Mesenchymal stem cell (in vitro differentiated cells and primary cell): ENCODE data around the gene KIF3A.

Source experiments
- DNase-seq: peaks from one replicate; pipeline ENCODE4 v3.0.0-alpha.2; 2013
- H2AFZ ChIP-seq: one replicate; pipeline ENCODE4 v1.6.1; 2013; ENCODE audit warnings: low read depth, mild to moderate bottlenecking, control low read depth, inconsistent platforms, low read length, moderate library complexity
- H2AK5ac ChIP-seq: 2 replicates; pipeline ENCODE4 v1.6.1; 2013; ENCODE audit warnings: low read length, moderate library complexity, mild to moderate bottlenecking, inconsistent platforms; ENCODE audit not compliant: severe bottlenecking
- H2BK120ac ChIP-seq: one replicate; pipeline ENCODE4 v1.6.1; 2013; ENCODE audit warnings: low read depth, mild to moderate bottlenecking, inconsistent platforms, low read length, moderate library complexity
- H2BK12ac ChIP-seq, 2 experiments: one replicate each; pipeline ENCODE4 v1.6.1; 2013; ENCODE audit warnings: inconsistent platforms in 2 of 2, low read length in 2 of 2, mild to moderate bottlenecking in 2 of 2, moderate library complexity in 2 of 2, control low read depth in 1 of 2
- H2BK15ac ChIP-seq: one replicate; pipeline ENCODE4 v1.6.1; 2013; ENCODE audit warnings: mild to moderate bottlenecking, low read depth, inconsistent platforms; ENCODE audit not compliant: poor library complexity, severe bottlenecking
- H2BK5ac ChIP-seq: 2 replicates; pipeline ENCODE4 v1.6.1; 2013; ENCODE audit warnings: low read depth, mild to moderate bottlenecking, low read length, control low read depth, inconsistent platforms; ENCODE audit not compliant: poor library complexity, severe bottlenecking
- H3K14ac ChIP-seq, 2 experiments: one replicate each; pipeline ENCODE4 v1.6.1; 2013; ENCODE audit warnings: inconsistent platforms in 2 of 2, low read length in 2 of 2, control low read depth in 1 of 2, mild to moderate bottlenecking in 1 of 2, moderate library complexity in 1 of 2
- H3K18ac ChIP-seq, 2 experiments: one replicate each; pipeline ENCODE4 v1.6.1; 2013; ENCODE audit warnings: inconsistent platforms in 2 of 2, low read length in 2 of 2, control low read depth in 1 of 2, low read depth in 1 of 2, mild to moderate bottlenecking in 1 of 2
- H3K23ac ChIP-seq, 2 experiments: one replicate each; pipeline ENCODE4 v1.6.1; 2013; ENCODE audit warnings: inconsistent platforms in 2 of 2, low read length in 2 of 2, mild to moderate bottlenecking in 2 of 2, moderate library complexity in 2 of 2, control low read depth in 1 of 2
- H3K27ac ChIP-seq: 2 replicates; pipeline ENCODE4 v1.5.1; 2013; ENCODE audit warnings: mild to moderate bottlenecking, moderate library complexity, low read length, control low read depth, inconsistent platforms; ENCODE audit not compliant: poor library complexity, severe bottlenecking
- H3K27me3 ChIP-seq, 2 experiments: 2 replicates each; pipeline versions ENCODE4 v1.6.1 to v1.7.0; 2013; ENCODE audit warnings: low read length in 2 of 2, mild to moderate bottlenecking in 2 of 2, moderate library complexity in 2 of 2, control low read depth in 1 of 2, inconsistent platforms in 1 of 2; ENCODE audit not compliant: control insufficient read depth in 1 of 2, insufficient read depth in 1 of 2
- H3K36me3 ChIP-seq, 2 experiments: 2 replicates each; pipeline versions ENCODE4 v1.6.1 to v1.7.0; 2013; ENCODE audit warnings: low read length in 2 of 2, control low read depth in 1 of 2, inconsistent platforms in 1 of 2, low read depth in 1 of 2, mild to moderate bottlenecking in 1 of 2; ENCODE audit not compliant: insufficient read depth in 2 of 2, control insufficient read depth in 1 of 2
- H3K4ac ChIP-seq, 2 experiments: one replicate each; pipeline ENCODE4 v1.6.1; 2013; ENCODE audit warnings: inconsistent platforms in 2 of 2, low read length in 2 of 2, mild to moderate bottlenecking in 2 of 2, moderate library complexity in 2 of 2, control low read depth in 1 of 2, low read depth in 1 of 2
- H3K4me1 ChIP-seq: 2 replicates; pipeline ENCODE4 v1.6.1; 2013; ENCODE audit warnings: low read depth, low read length, control low read depth; ENCODE audit not compliant: control insufficient read depth, insufficient read depth
- H3K4me2 ChIP-seq: 2 replicates; pipeline ENCODE4 v1.6.1; 2013; ENCODE audit warnings: low read length, mild to moderate bottlenecking, inconsistent platforms; ENCODE audit not compliant: poor library complexity, severe bottlenecking
- H3K4me3 ChIP-seq, 2 experiments: 2 replicates each; pipeline versions ENCODE4 v1.5.1 to v1.7.0; 2013; ENCODE audit warnings: low read length in 2 of 2, mild to moderate bottlenecking in 2 of 2, control low read depth in 1 of 2, low read depth in 1 of 2; ENCODE audit not compliant: insufficient read depth in 1 of 2
- H3K79me1 ChIP-seq: replicated peaks from 2 replicates; pipeline ENCODE4 v1.6.1; 2013; ENCODE audit warnings: mild to moderate bottlenecking, control low read depth, low read length, inconsistent platforms; ENCODE audit not compliant: poor library complexity, severe bottlenecking
- H3K9ac ChIP-seq: 2 replicates; pipeline ENCODE4 v1.7.0; 2013; ENCODE audit warnings: mild to moderate bottlenecking, low read length, moderate library complexity
- H3K9me3 ChIP-seq: 2 replicates; pipeline ENCODE4 v1.7.0; 2013; ENCODE audit warnings: mild to moderate bottlenecking, low read length; ENCODE audit not compliant: control insufficient read depth
- H4K8ac ChIP-seq: one replicate; pipeline ENCODE4 v1.6.1; 2013; ENCODE audit warnings: inconsistent platforms, mild to moderate bottlenecking, low read length, moderate library complexity
- H4K91ac ChIP-seq: one replicate; pipeline ENCODE4 v1.6.1; 2013; ENCODE audit warnings: mild to moderate bottlenecking, low read length, inconsistent platforms
- WGBS: methylation state at CpG from one replicate; pipeline ENCODE4 v1.1.7; 2013; ENCODE audit warnings: mixed read lengths; 5-methylcytosine and 5-hydroxymethylcytosine counted together

The KIF3A gene

GRCh38 chr5:132673488-132673887, 63.9 kb downstream of the KIF3A start:
- no peak overlapping the region for H3K4me3 ChIP-seq
- no peak overlapping the region for H2BK15ac ChIP-seq
- H2AFZ ChIP-seq: no peak overlapping the region
- H2BK5ac ChIP-seq: no peak overlapping the region
- H3K18ac ChIP-seq: no peak overlapping the region
- no peaks in the 10 kb centered on the region for H3K36me3 ChIP-seq
- H3K27ac ChIP-seq: no peak overlapping the region
- peak overlapping the region in 1 of 2 experiments; percentile 18 for H2BK12ac ChIP-seq
- no peak overlapping the region for H4K91ac ChIP-seq
- no peak overlapping the region for H4K8ac ChIP-seq
- H3K4ac ChIP-seq: no peak overlapping the region
- H3K27me3 ChIP-seq: peaks cover under 1 to 3% of the 10 kb centered on the region in 2 experiments
- no peak overlapping the region for H3K4me2 ChIP-seq
- no peak for DNase-seq
- no peak overlapping the region for H3K23ac ChIP-seq
- H3K9ac ChIP-seq: no peak overlapping the region
- H3K9me3 ChIP-seq: no peaks in the 10 kb centered on the region
- no peak overlapping the region for H3K14ac ChIP-seq
- no peak overlapping the region for H2BK120ac ChIP-seq
- H3K79me1 ChIP-seq: no peaks in the 10 kb centered on the region
- H3K4me1 ChIP-seq: peaks cover 17% of the 10 kb centered on the region
- no peak overlapping the region for H2AK5ac ChIP-seq
- WGBS: no CpG with 5 or more reads among the region's 1 CpG

DNA sequence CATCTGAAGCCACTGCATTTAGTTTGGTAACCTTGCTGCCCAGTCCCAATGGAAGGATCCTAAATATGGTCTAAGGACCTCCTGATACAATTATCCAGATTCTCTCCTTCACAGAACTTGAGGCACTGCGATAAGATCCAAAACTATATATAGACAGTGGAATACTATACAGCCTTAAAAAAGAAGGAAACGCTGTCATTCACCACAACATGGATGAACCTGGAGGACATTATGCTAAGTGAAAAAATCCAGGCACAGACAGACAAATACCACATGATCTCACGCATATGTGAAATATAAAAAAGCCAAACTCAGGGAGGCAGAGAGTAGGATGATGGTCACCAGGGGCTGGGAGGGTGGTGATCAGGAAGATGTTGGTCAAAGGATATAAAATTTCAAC, 66.3 kb downstream of the KIF3A start:
- DNase-seq: no peak
- H2BK5ac ChIP-seq: no peak overlapping the region
- no peak overlapping the region for H3K4me2 ChIP-seq
- H3K4me1 ChIP-seq: peaks cover 10% of the 10 kb centered on the region
- no peak overlapping the region for H2AK5ac ChIP-seq
- no peak overlapping the region for H2BK12ac ChIP-seq
- no peak overlapping the region for H4K91ac ChIP-seq
- H2BK120ac ChIP-seq: no peak overlapping the region
- H3K27me3 ChIP-seq: peaks cover 10% of the 10 kb centered on the region in 2 experiments
- H3K4ac ChIP-seq: no peak overlapping the region
- H4K8ac ChIP-seq: no peak overlapping the region
- H2AFZ ChIP-seq: no peak overlapping the region
- no peak overlapping the region for H2BK15ac ChIP-seq
- 100% methylated on average over 3 of the region's 3 CpGs for WGBS
- H3K27ac ChIP-seq: no peak overlapping the region
- no peak overlapping the region for H3K18ac ChIP-seq
- H3K4me3 ChIP-seq: no peak overlapping the region
- no peaks in the 10 kb centered on the region for H3K79me1 ChIP-seq
- no peak overlapping the region for H3K23ac ChIP-seq
- no peaks in the 10 kb centered on the region for H3K9me3 ChIP-seq
- no peaks in the 10 kb centered on the region for H3K36me3 ChIP-seq
- no peak overlapping the region for H3K9ac ChIP-seq
- no peak overlapping the region for H3K14ac ChIP-seq

DNA sequence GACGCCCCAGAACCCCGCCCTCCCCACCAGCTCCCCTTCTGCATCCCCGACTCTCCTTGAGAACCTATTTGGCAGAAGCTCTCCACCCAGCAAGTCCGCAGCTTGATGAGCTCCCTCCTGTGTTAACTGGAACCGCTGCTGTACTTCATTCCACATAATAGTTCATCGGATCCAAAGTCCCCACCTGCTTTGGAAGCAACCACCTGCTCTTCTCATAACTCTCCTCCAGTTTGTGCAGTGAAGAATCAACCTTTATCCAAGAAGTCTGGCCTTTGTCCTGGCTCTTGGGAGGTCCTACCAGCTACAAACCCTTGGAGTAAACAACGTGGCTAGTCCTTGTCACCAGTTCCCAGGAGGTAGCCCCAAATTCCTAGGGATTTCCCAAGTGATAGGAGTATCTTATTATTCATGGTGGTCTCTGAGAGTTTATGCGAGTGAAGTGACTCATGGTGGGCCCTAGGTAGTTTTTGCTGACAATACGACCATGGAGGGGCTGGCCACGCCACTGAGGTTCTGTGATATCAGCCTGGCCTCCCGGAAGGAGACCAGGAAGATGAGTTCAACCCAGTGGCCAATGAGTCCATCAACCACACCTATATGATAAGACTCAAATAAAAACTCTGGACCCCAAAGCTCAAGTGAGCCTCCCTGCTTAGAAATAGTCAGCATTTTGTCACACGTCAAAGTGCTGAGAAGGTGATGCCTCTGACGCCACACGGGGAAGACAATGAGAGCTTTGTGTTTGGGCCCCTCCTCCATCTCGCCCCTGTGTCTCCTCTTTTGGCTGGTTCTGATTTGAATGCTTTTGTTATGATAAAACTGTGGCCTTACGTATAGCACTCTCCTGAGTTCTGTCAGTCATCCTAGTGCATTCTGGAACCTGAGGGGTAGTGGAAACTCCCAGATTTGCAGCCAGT, 67.1 kb downstream of the KIF3A start:
- H2BK120ac ChIP-seq: no peak overlapping the region
- no peak overlapping the region for H2AFZ ChIP-seq
- no peak overlapping the region for H3K23ac ChIP-seq
- H3K9ac ChIP-seq: no peak overlapping the region
- peaks cover 10% of the 10 kb centered on the region for H3K4me1 ChIP-seq
- no peak overlapping the region for H2BK5ac ChIP-seq
- no peak overlapping the region for H3K18ac ChIP-seq
- no peak overlapping the region for H3K14ac ChIP-seq
- no peak overlapping the region for H3K4me2 ChIP-seq
- H4K8ac ChIP-seq: no peak overlapping the region
- no peaks in the 10 kb centered on the region for H3K9me3 ChIP-seq
- peaks cover 10% of the 10 kb centered on the region in 2 experiments for H3K27me3 ChIP-seq
- H3K79me1 ChIP-seq: no peaks in the 10 kb centered on the region
- H3K27ac ChIP-seq: no peak overlapping the region
- 87% methylated on average over 16 of the region's 16 CpGs for WGBS
- no peak for DNase-seq
- no peak overlapping the region for H3K4ac ChIP-seq
- no peak overlapping the region for H3K4me3 ChIP-seq
- no peaks in the 10 kb centered on the region for H3K36me3 ChIP-seq
- no peak overlapping the region for H4K91ac ChIP-seq
- H2BK15ac ChIP-seq: no peak overlapping the region
- no peak overlapping the region for H2AK5ac ChIP-seq
- H2BK12ac ChIP-seq: no peak overlapping the region

GRCh38 chr5:132669455-132669820, 67.9 kb downstream of the KIF3A start:
- Histone ChIP-seq H3K27me3 (peaks cover 10% of the 10 kb centered on the region in 2 experiments), H2BK12ac (no peak overlapping the region), H2BK15ac (no peak overlapping the region), H3K4me2 (no peak overlapping the region), H3K36me3 (no peaks in the 10 kb centered on the region), H2BK120ac (no peak overlapping the region), H2AK5ac (no peak overlapping the region), H3K79me1 (no peaks in the 10 kb centered on the region), H3K27ac (no peak overlapping the region), H3K14ac (no peak overlapping the region), H3K4ac (no peak overlapping the region), H4K8ac (no peak overlapping the region), H4K91ac (no peak overlapping the region), H3K23ac (no peak overlapping the region), H3K9me3 (no peaks in the 10 kb centered on the region), H3K18ac (no peak overlapping the region), H2AFZ (no peak overlapping the region), H2BK5ac (no peak overlapping the region), H3K9ac (no peak overlapping the region), H3K4me1 (peaks cover 6% of the 10 kb centered on the region), H3K4me3 (no peak overlapping the region)
- no peak for DNase-seq
- WGBS: 85% methylated on average over 7 of the region's 7 CpGs
